Activated T-helper 17 cell treated with anti-CD3 and anti-CD28 coated beads, Interleukin-2, amount 50 U/mL, for 72 hours (primary cell): Measurements from ENCODE around the gene ZNF565. TPM values are rescaled to one million over a fixed set of nuclear protein-coding genes. Genes with fewer than 3 reads are reported as not detected.
"Not testable (repeated sequence)": the region's sequence is repeated elsewhere in the genome, so short reads cannot be mapped to it uniquely, and the experiment has no call there.

Source experiments
- ATAC-seq: fragments of 150-1000 bp; cut with Tn5 transposase; replicated peaks from 2 replicates; pipeline ENCODE4 v1.10.0; 2021; ENCODE audit warnings: mild to moderate bottlenecking, moderate library complexity
- H3K27ac Mint-ChIP-seq: one replicate; pipeline ENCODE4 v1.8.0; 2022; ENCODE audit warnings: mixed read lengths
- H3K27me3 Mint-ChIP-seq: one replicate; pipeline ENCODE4 v1.8.0; 2022; ENCODE audit warnings: mixed read lengths
- H3K36me3 Mint-ChIP-seq: one replicate; pipeline ENCODE4 v1.8.0; 2022; ENCODE audit warnings: low read depth, mild to moderate bottlenecking, mixed read lengths
- H3K4me1 Mint-ChIP-seq: one replicate; pipeline ENCODE4 v1.8.0; 2022; ENCODE audit warnings: mixed read lengths
- H3K4me3 Mint-ChIP-seq: one replicate; pipeline ENCODE4 v1.8.0; 2022; ENCODE audit warnings: mild to moderate bottlenecking, mixed read lengths
- H3K9me3 Mint-ChIP-seq: one replicate; pipeline ENCODE4 v1.8.0; 2022; ENCODE audit warnings: mixed read lengths
- total RNA-seq, 2 donors: library from RNA; stranded (reverse); gene quantifications; one replicate each; pipeline ENCODE4 v1.2.3, GENCODE V29; 2022

ZNF565 gene
- total RNA-seq, 2 donors from 2014 or later: 3.0 to 6.5 TPM

- peak overlapping the region; percentile 62 for H3K27ac Mint-ChIP-seq
- ATAC-seq: no peak
These were observed 64.6 kb downstream of the ZNF565 start for GRCh38 chr19:36149673-36150406.

GRCh38 chr19:36144624-36145023, 69.8 kb downstream of the ZNF565 start:
- H3K27ac Mint-ChIP-seq: no peak overlapping the region
- no peaks in the 10 kb centered on the region for H3K27me3 Mint-ChIP-seq
- H3K4me3 Mint-ChIP-seq: no peak overlapping the region
- H3K36me3 Mint-ChIP-seq: peaks cover 86% of the 10 kb centered on the region
- no peaks in the 10 kb centered on the region for H3K9me3 Mint-ChIP-seq
- peaks cover 18% of the 10 kb centered on the region for H3K4me1 Mint-ChIP-seq
- no peak for ATAC-seq

More at GRCh38 chr19:36149673-36150406, 64.6 kb downstream of the ZNF565 start:
- no peaks in the 10 kb centered on the region for H3K9me3 Mint-ChIP-seq
- no peak overlapping the region for H3K4me3 Mint-ChIP-seq
- H3K36me3 Mint-ChIP-seq: peaks cover 65% of the 10 kb centered on the region
- no peaks in the 10 kb centered on the region for H3K27me3 Mint-ChIP-seq
- peaks cover 3% of the 10 kb centered on the region for H3K4me1 Mint-ChIP-seq

- no peak for ATAC-seq
- Mint-ChIP-seq H3K4me3 (peak overlapping the region; percentile 6), H3K4me1 (peaks cover 18% of the 10 kb centered on the region), H3K27ac (no peak overlapping the region), H3K36me3 (peaks cover 65% of the 10 kb centered on the region), H3K27me3 (no peaks in the 10 kb centered on the region), H3K9me3 (no peaks in the 10 kb centered on the region)
These were observed 72.0 kb downstream of the ZNF565 start for GRCh38 chr19:36142496-36142895.

GRCh38 chr19:36142046-36142445, 72.4 kb downstream of the ZNF565 start:
- Mint-ChIP-seq H3K4me3 (peak overlapping the region; percentile 77), H3K27me3 (no peaks in the 10 kb centered on the region), H3K4me1 (peaks cover 16% of the 10 kb centered on the region), H3K27ac (peak overlapping the region; percentile 59), H3K36me3 (peaks cover 61% of the 10 kb centered on the region), H3K9me3 (no peaks in the 10 kb centered on the region)
- no peak for ATAC-seq

- peaks cover 53% of the 10 kb centered on the region for H3K36me3 Mint-ChIP-seq
- H3K9me3 Mint-ChIP-seq: no peaks in the 10 kb centered on the region
- H3K27me3 Mint-ChIP-seq: no peaks in the 10 kb centered on the region
- H3K27ac Mint-ChIP-seq: peak overlapping the region; percentile 59
- peak overlapping the region; percentile 77 for H3K4me3 Mint-ChIP-seq
- H3K4me1 Mint-ChIP-seq: peaks cover 22% of the 10 kb centered on the region
- ATAC-seq: peak; percentile 77
These were observed 73.2 kb downstream of the ZNF565 start for GRCh38 chr19:36141039-36141927.

GRCh38 chr19:36140304-36141038, 74.0 kb downstream of the ZNF565 start:
- ATAC-seq: peak; percentile 17
- H3K4me1 Mint-ChIP-seq: peaks cover 22% of the 10 kb centered on the region
- peak overlapping the region; percentile 77 for H3K4me3 Mint-ChIP-seq
- peak overlapping the region; percentile 59 for H3K27ac Mint-ChIP-seq
- no peaks in the 10 kb centered on the region for H3K9me3 Mint-ChIP-seq
- H3K27me3 Mint-ChIP-seq: no peaks in the 10 kb centered on the region
- peaks cover 45% of the 10 kb centered on the region for H3K36me3 Mint-ChIP-seq

- Mint-ChIP-seq H3K36me3 (peaks cover 37% of the 10 kb centered on the region), H3K4me3 (peak within 1 kb of the TSS; percentile 77), H3K9me3 (no peaks in the 10 kb centered on the region), H3K27ac (peak within 1 kb of the TSS; percentile 59), H3K4me1 (peaks cover 22% of the 10 kb centered on the region), H3K27me3 (no peaks in the 10 kb centered on the region)
- ATAC-seq: peak; percentile 77
These were observed 74.8 kb downstream of the ZNF565 start, which contains the start of gene CAPNS1 for GRCh38 chr19:36139473-36140303. Gene CAPNS1, plus strand, starts transcription at chr19:36140066. Its CDS starts 946 bp downstream, at chr19:36141012.

- no peak for ATAC-seq
- Mint-ChIP-seq H3K27ac (peak overlapping the region; percentile 59), H3K36me3 (peaks cover 32% of the 10 kb centered on the region), H3K4me3 (peak overlapping the region; percentile 77), H3K4me1 (peaks cover 22% of the 10 kb centered on the region), H3K27me3 (no peaks in the 10 kb centered on the region), H3K9me3 (no peaks in the 10 kb centered on the region)
These were observed 75.4 kb downstream of the ZNF565 start for GRCh38 chr19:36139120-36139472.

GRCh38 chr19:36136964-36137686, 77.3 kb downstream of the ZNF565 start:
- peak overlapping the region; percentile 75 for H3K27ac Mint-ChIP-seq

GRCh38 chr19:36134867-36135266, 79.6 kb downstream of the ZNF565 start:
- not testable (repeated sequence) for H3K36me3 Mint-ChIP-seq, ATAC-seq, H3K9me3 Mint-ChIP-seq, H3K27me3 Mint-ChIP-seq, H3K4me3 Mint-ChIP-seq, H3K27ac Mint-ChIP-seq
- peaks cover 12% of the 10 kb centered on the region for H3K4me1 Mint-ChIP-seq

More at GRCh38 chr19:36136964-36137686, 77.3 kb downstream of the ZNF565 start:
- ATAC-seq: peak; percentile 3
- peak overlapping the region; percentile 59 for H3K4me3 Mint-ChIP-seq
- no peaks in the 10 kb centered on the region for H3K27me3 Mint-ChIP-seq
- H3K36me3 Mint-ChIP-seq: peaks cover 18% of the 10 kb centered on the region
- peaks cover 16% of the 10 kb centered on the region for H3K4me1 Mint-ChIP-seq
- H3K9me3 Mint-ChIP-seq: no peaks in the 10 kb centered on the region
